Glutamatergic neuron (in vitro differentiated cells): Measurements from ENCODE around the gene PIH1D1. TPM values are rescaled to one million over a fixed set of nuclear protein-coding genes. Genes with fewer than 3 reads are reported as not detected.

Source experiments
- DNase-seq: peaks from one replicate; pipeline ENCODE4 v3.0.0; 2022
- H3K27ac Mint-ChIP-seq: one replicate; pipeline ENCODE4 v1.8.0; 2020; ENCODE audit warnings: mild to moderate bottlenecking, mixed read lengths, inconsistent platforms; ENCODE audit not compliant: unreplicated experiment
- H3K27me3 Mint-ChIP-seq: one replicate; pipeline ENCODE4 v1.8.0; 2020; ENCODE audit warnings: mild to moderate bottlenecking, moderate library complexity, mixed read lengths, inconsistent platforms; ENCODE audit not compliant: unreplicated experiment
- H3K36me3 Mint-ChIP-seq: one replicate; pipeline ENCODE4 v1.8.0; 2020; ENCODE audit warnings: mild to moderate bottlenecking, mixed read lengths, inconsistent platforms; ENCODE audit not compliant: unreplicated experiment
- H3K4me1 Mint-ChIP-seq: one replicate; pipeline ENCODE4 v1.8.0; 2020; ENCODE audit warnings: mild to moderate bottlenecking, low read depth, mixed read lengths, inconsistent platforms; ENCODE audit not compliant: unreplicated experiment
- H3K4me3 Mint-ChIP-seq: one replicate; pipeline ENCODE4 v1.8.0; 2020; ENCODE audit warnings: mild to moderate bottlenecking, mixed read lengths, inconsistent platforms; ENCODE audit not compliant: unreplicated experiment
- H3K9me3 Mint-ChIP-seq: one replicate; pipeline ENCODE4 v1.8.0; 2020; ENCODE audit warnings: mild to moderate bottlenecking, moderate library complexity, mixed read lengths, inconsistent platforms; ENCODE audit not compliant: unreplicated experiment
- CTCF ChIP-seq: fragments of 200-600 bp; sonication (generic); IDR thresholded peaks from one replicate; pipeline ENCODE4 v1.5.0; 2021; ENCODE audit not compliant: partially characterized antibody, unreplicated experiment
- total RNA-seq: library from RNA; stranded (reverse); fragmentation: NEBNext Ultra II Directional; extraction: Animal tissue kit (Norgen Biotek cat#: 25700); gene quantifications from one replicate; pipeline ENCODE4 v1.2.1, GENCODE V29; 2021; ENCODE audit not compliant: unreplicated experiment

The PIH1D1 gene
- total RNA-seq, 1 donor from 2014 or later = 104 TPM

- H3K4me3 Mint-ChIP-seq = no peak overlapping the region
- H3K4me1 Mint-ChIP-seq = peaks cover 8% of the 10 kb centered on the region
- no peak for DNase-seq
- H3K36me3 Mint-ChIP-seq = no peaks in the 10 kb centered on the region
- H3K27me3 Mint-ChIP-seq = peaks cover 13% of the 10 kb centered on the region
- TF ChIP-seq CTCF = no peak
- H3K27ac Mint-ChIP-seq = no peak overlapping the region
- H3K9me3 Mint-ChIP-seq = peaks cover 1% of the 10 kb centered on the region
Measured at GRCh38 chr19:49408816-49409440, 42.7 kb downstream of the PIH1D1 start.

GRCh38 chr19:49407482-49408015 is 44.1 kb downstream of the PIH1D1 start:
- Mint-ChIP-seq H3K4me3 (peak overlapping the region; percentile 4), H3K36me3 (no peaks in the 10 kb centered on the region), H3K9me3 (no peaks in the 10 kb centered on the region), H3K27me3 (peaks cover 12% of the 10 kb centered on the region), H3K4me1 (peaks cover 15% of the 10 kb centered on the region), H3K27ac (no peak overlapping the region)
- no peak for TF ChIP-seq CTCF
- DNase-seq = no peak

- no peaks in the 10 kb centered on the region for H3K9me3 Mint-ChIP-seq
- peaks cover 9% of the 10 kb centered on the region for H3K27me3 Mint-ChIP-seq
- no peak for TF ChIP-seq CTCF
- no peaks in the 10 kb centered on the region for H3K36me3 Mint-ChIP-seq
- no peak for DNase-seq
- H3K4me3 Mint-ChIP-seq = no peak overlapping the region
- H3K4me1 Mint-ChIP-seq = peaks cover 15% of the 10 kb centered on the region
- no peak overlapping the region for H3K27ac Mint-ChIP-seq
Measured at GRCh38 chr19:49407079-49407478, 44.5 kb downstream of the PIH1D1 start.

GRCh38 chr19:49403404-49404187 is 48.0 kb downstream of the PIH1D1 start:
- H3K4me1 Mint-ChIP-seq = peaks cover 12% of the 10 kb centered on the region
- peaks cover 2% of the 10 kb centered on the region for H3K9me3 Mint-ChIP-seq
- peaks cover 5% of the 10 kb centered on the region for H3K27me3 Mint-ChIP-seq
- peak overlapping the region; percentile 96 for H3K27ac Mint-ChIP-seq
- no peak for TF ChIP-seq CTCF
- peak overlapping the region; percentile 78 for H3K4me3 Mint-ChIP-seq
- DNase-seq = peak; percentile 58
- H3K36me3 Mint-ChIP-seq = no peaks in the 10 kb centered on the region

GRCh38 chr19:49400029-49400428 is 51.6 kb downstream of the PIH1D1 start:
- Mint-ChIP-seq H3K4me1 (peaks cover 18% of the 10 kb centered on the region), H3K27ac (no peak overlapping the region), H3K9me3 (peaks cover 3% of the 10 kb centered on the region), H3K4me3 (no peak overlapping the region), H3K36me3 (no peaks in the 10 kb centered on the region), H3K27me3 (peaks cover 2% of the 10 kb centered on the region)
- no peak for TF ChIP-seq CTCF
- no peak for DNase-seq
